ENCODE data around the gene CLCN1. TPM values are rescaled to one million over a fixed set of nuclear protein-coding genes. Genes with fewer than 3 reads are reported as not detected.

Gene CLCN1
- total and polyA plus RNA-seq, 2 donors (not counting 1 experiment from before 2014, with no cell fraction given), result under 0.01 TPM; not detected in 1

DNA sequence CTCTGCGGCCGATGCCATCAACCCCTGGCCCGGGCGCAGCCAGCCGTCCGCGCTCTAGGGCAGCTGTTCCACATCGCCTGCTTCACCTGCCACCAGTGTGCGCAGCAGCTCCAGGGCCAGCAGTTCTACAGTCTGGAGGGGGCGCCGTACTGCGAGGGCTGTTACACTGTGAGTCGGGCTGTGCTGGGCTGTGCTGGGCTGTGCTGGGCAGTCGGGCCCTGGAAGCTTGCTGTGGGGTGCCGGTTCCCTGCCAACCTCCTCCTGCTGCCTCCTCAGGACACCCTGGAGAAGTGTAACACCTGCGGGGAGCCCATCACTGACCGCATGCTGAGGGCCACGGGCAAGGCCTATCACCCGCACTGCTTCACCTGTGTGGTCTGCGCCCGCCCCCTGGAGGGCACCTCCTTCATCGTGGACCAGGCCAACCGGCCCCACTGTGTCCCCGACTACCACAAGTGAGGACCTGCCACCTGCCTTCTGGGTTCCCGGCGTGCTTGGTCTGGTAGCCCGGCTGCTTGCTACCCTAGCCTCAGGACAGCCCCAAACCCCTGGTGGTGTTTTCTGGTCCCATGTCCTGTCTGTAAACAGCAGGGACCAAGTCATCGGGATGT lies 72.7 kb downstream of the CLCN1 start:
- Histone ChIP-seq H3K36me3 (ENCODE audit: control insufficient read depth, insufficient read depth, low read length) (peaks cover 59% of the 10 kb centered on the region), H3K4me2 (ENCODE audit: extremely low read depth, insufficient read depth, low read length) (peak overlapping the region; percentile 11)
- TF ChIP-seq, protein P1, sequence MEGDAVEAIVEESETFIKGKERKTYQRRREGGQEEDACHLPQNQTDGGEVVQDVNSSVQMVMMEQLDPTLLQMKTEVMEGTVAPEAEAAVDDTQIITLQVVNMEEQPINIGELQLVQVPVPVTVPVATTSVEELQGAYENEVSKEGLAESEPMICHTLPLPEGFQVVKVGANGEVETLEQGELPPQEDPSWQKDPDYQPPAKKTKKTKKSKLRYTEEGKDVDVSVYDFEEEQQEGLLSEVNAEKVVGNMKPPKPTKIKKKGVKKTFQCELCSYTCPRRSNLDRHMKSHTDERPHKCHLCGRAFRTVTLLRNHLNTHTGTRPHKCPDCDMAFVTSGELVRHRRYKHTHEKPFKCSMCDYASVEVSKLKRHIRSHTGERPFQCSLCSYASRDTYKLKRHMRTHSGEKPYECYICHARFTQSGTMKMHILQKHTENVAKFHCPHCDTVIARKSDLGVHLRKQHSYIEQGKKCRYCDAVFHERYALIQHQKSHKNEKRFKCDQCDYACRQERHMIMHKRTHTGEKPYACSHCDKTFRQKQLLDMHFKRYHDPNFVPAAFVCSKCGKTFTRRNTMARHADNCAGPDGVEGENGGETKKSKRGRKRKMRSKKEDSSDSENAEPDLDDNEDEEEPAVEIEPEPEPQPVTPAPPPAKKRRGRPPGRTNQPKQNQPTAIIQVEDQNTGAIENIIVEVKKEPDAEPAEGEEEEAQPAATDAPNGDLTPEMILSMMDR (conservative IDR thresholded peaks at IDR 0.05 in 1 of 2, IDR thresholded peaks at IDR 0.05 in 1 of 2; ENCODE audit: low read depth in 1 of 2, low read length in 2 of 2), result no peak
- no peak for TF ChIP-seq EZH2 (IDR thresholded peaks at IDR 0.05; ENCODE audit: low read length, missing control alignments)

DNA sequence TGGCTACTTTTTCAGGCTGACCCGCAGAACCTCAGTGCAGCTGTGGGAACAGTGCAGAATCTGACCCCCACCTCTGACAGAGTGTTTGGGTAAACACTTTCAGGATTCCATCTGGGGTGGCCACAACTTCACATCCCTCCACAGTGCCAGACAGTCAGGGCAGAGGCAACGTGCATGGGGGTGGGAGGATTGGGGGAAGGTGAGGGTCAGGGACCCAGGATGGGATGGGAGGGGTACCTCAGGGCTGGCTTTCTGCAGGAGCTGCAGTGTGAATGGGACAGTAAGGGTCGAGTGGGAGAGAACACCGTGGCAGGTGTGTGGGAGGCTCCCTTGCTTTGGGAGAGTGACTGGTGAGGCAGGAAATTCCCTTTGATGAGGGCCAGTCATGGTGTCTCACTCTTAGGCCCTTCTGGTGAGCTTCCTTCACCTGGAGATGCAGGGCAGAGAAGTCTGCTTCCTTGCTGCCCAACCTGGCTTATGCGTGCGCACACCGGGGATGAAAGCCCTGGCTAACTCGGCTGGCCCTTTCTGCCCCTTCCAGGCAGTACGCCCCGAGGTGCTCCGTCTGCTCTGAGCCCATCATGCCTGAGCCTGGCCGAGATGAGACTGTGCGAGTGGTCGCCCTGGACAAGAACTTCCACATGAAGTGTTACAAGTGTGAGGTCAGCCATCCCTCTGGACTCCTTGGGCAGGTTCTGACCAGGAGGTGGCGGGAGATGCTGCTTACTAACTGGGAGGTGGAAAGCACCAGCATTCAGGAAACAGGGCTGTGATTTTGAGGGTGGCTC lies 73.6 kb downstream of the CLCN1 start:
- DNase-seq (ENCODE audit: low read depth in 2 of 2), result no peak
- peaks cover 57% of the 10 kb centered on the region for H3K36me3 ChIP-seq (ENCODE audit: control insufficient read depth, insufficient read depth, low read length)
- TF ChIP-seq, protein P1 (conservative IDR thresholded peaks at IDR 0.05 in 1 of 2, IDR thresholded peaks at IDR 0.05 in 1 of 2; ENCODE audit: low read depth in 1 of 2, low read length in 2 of 2), result no peak
- TF ChIP-seq EZH2 (IDR thresholded peaks at IDR 0.05; ENCODE audit: low read length, missing control alignments), result no peak
- peaks cover 51% of the 10 kb centered on the region for H3K4me1 ChIP-seq (ENCODE audit: control insufficient read depth, extremely low read depth, insufficient read depth, low read length)
- no peak overlapping the region for H3K9ac ChIP-seq (ENCODE audit: insufficient read depth, low read length)
- no peak overlapping the region for H3K4me2 ChIP-seq (ENCODE audit: extremely low read depth, insufficient read depth, low read length)
- H3K9me3 ChIP-seq (ENCODE audit: control insufficient read depth, insufficient read depth, low read depth, low read length), result no peaks in the 10 kb centered on the region
- peak overlapping the region; percentile 47 for H3K27ac ChIP-seq (ENCODE audit: insufficient read depth, low read length)
- no peak overlapping the region for H3K4me3 ChIP-seq (replicated peaks in 1 of 4; ENCODE audit: control extremely low read depth in 1 of 4, insufficient read depth in 1 of 4, low read depth in 3 of 4, low read length in 4 of 4)
- no peaks in the 10 kb centered on the region for H3K27me3 ChIP-seq (ENCODE audit: control insufficient read depth, insufficient read depth, low read length)
- no peak overlapping the region for H2AFZ ChIP-seq (ENCODE audit: low read length)
- H3K79me2 ChIP-seq (ENCODE audit: control insufficient read depth, insufficient read depth, low read length), result peaks cover 52% of the 10 kb centered on the region
- H4K20me1 ChIP-seq (ENCODE audit: control insufficient read depth, extremely low read depth, insufficient read depth, low read length), result peaks cover 5% of the 10 kb centered on the region

More for the DNA sequence above, 72.7 kb downstream of the CLCN1 start:
- Histone ChIP-seq H3K27me3 (ENCODE audit: control insufficient read depth, insufficient read depth, low read length) (no peaks in the 10 kb centered on the region), H3K9ac (ENCODE audit: insufficient read depth, low read length) (no peak overlapping the region), H4K20me1 (ENCODE audit: control insufficient read depth, extremely low read depth, insufficient read depth, low read length) (peaks cover 5% of the 10 kb centered on the region), H3K4me1 (ENCODE audit: control insufficient read depth, extremely low read depth, insufficient read depth, low read length) (peaks cover 54% of the 10 kb centered on the region), H3K9me3 (ENCODE audit: control insufficient read depth, insufficient read depth, low read depth, low read length) (no peaks in the 10 kb centered on the region), H3K79me2 (ENCODE audit: control insufficient read depth, insufficient read depth, low read length) (peaks cover 62% of the 10 kb centered on the region), H2AFZ (ENCODE audit: low read length) (no peak overlapping the region), H3K4me3 (replicated peaks in 1 of 4; ENCODE audit: control extremely low read depth in 1 of 4, insufficient read depth in 1 of 4, low read depth in 3 of 4, low read length in 4 of 4) (no peak overlapping the region), H3K27ac (ENCODE audit: insufficient read depth, low read length) (peak overlapping the region; percentile 49)
- DNase-seq (ENCODE audit: low read depth in 2 of 2), result no peak

DNA sequence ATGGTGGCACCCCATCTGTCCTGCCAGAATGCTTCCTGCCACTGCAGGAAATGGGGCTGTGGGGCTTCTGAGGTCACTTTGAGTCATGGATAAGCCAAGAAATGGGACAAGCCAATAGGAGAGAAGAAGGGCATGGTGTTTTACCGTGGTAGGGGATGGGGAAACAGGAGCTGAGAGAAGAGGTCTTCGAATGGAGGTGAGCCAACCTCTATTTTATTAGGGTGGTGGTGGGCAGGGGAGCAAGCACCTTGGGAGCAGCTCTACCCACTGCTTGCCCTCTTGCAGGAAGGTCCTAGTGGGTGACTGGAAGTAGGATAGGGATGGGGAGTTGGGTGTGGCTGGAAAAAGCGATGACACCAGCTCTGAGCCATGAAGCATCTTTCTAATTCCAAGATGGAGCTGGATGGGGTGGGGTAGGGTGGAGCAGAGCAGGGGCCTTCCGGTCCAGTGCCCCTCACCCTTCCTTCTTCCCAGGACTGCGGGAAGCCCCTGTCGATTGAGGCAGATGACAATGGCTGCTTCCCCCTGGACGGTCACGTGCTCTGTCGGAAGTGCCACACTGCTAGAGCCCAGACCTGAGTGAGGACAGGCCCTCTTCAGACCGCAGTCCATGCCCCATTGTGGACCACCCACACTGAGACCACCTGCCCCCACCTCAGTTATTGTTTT lies 74.3 kb downstream of the CLCN1 start:
- TF ChIP-seq, protein P1 (conservative IDR thresholded peaks at IDR 0.05 in 1 of 2, IDR thresholded peaks at IDR 0.05 in 1 of 2; ENCODE audit: low read depth in 1 of 2, low read length in 2 of 2), result no peak
- H3K79me2 ChIP-seq (ENCODE audit: control insufficient read depth, insufficient read depth, low read length), result peaks cover 45% of the 10 kb centered on the region
- peaks cover 5% of the 10 kb centered on the region for H4K20me1 ChIP-seq (ENCODE audit: control insufficient read depth, extremely low read depth, insufficient read depth, low read length)
- peaks cover 50% of the 10 kb centered on the region for H3K36me3 ChIP-seq (ENCODE audit: control insufficient read depth, insufficient read depth, low read length)
- H3K4me2 ChIP-seq (ENCODE audit: extremely low read depth, insufficient read depth, low read length), result peak overlapping the region; percentile 13
- H3K9me3 ChIP-seq (ENCODE audit: control insufficient read depth, insufficient read depth, low read depth, low read length), result no peaks in the 10 kb centered on the region
- H3K27ac ChIP-seq (ENCODE audit: insufficient read depth, low read length), result peak overlapping the region; percentile 47
- H3K4me3 ChIP-seq (replicated peaks in 1 of 4; ENCODE audit: control extremely low read depth in 1 of 4, insufficient read depth in 1 of 4, low read depth in 3 of 4, low read length in 4 of 4), result no peak overlapping the region
- DNase-seq (ENCODE audit: low read depth in 2 of 2), result no peak
- no peak overlapping the region for H3K9ac ChIP-seq (ENCODE audit: insufficient read depth, low read length)
- no peak overlapping the region for H2AFZ ChIP-seq (ENCODE audit: low read length)
- H3K4me1 ChIP-seq (ENCODE audit: control insufficient read depth, extremely low read depth, insufficient read depth, low read length), result peaks cover 47% of the 10 kb centered on the region
- no peaks in the 10 kb centered on the region for H3K27me3 ChIP-seq (ENCODE audit: control insufficient read depth, insufficient read depth, low read length)

Measured in fibroblast of lung (primary cell).